K562 (cell line): ENCODE results near the gene EN1. TPM values are rescaled to one million over a fixed set of nuclear protein-coding genes. Genes with fewer than 3 reads are reported as not detected.

Experiments
- GATAD2B ChIP-seq: fragments of 450-650 bp; IDR thresholded peaks from 2 replicates; pipeline ENCODE4 v1.6.1; 2017; ENCODE audit warnings: mild to moderate bottlenecking, borderline replicate concordance
- HNRNPK ChIP-seq: fragments of 200-400 bp; formaldehyde crosslinking; IDR thresholded peaks from one replicate; pipeline ENCODE4 v1.6.1; 2018; ENCODE audit warnings: mild to moderate bottlenecking, low read depth, low read length; ENCODE audit not compliant: poor library complexity, severe bottlenecking
- KLF13 ChIP-seq: fragments of 450-650 bp; IDR thresholded peaks from 2 replicates; pipeline ENCODE4 v1.6.1; 2016; ENCODE audit warnings: missing genetic modification characterization, low read depth, mild to moderate bottlenecking, missing compliant biosample characterization, moderate library complexity, borderline replicate concordance
- NELFE ChIP-seq: IDR thresholded peaks from 2 replicates; pipeline ENCODE4 v1.6.1; 2011; ENCODE audit warnings: mild to moderate bottlenecking; ENCODE audit not compliant: insufficient read depth, insufficient read length
- RBM15 ChIP-seq: fragments of 200-400 bp; formaldehyde crosslinking; IDR thresholded peaks from 2 replicates; pipeline ENCODE4 v1.6.1; 2018; ENCODE audit warnings: mild to moderate bottlenecking, low read length, moderate library complexity; ENCODE audit not compliant: insufficient read depth
- SREBF2 ChIP-seq: sonication (generic); formaldehyde crosslinking; IDR thresholded peaks from 2 replicates; pipeline ENCODE4 v1.4.0; 2020; ENCODE audit warnings: mild to moderate bottlenecking, missing genetic modification reagents
- polyA plus RNA-seq, 8 experiments: library from polyadenylated mRNA; depleted of rRNA in 4 of 8; stranded (reverse) in 5 of 8; unstranded in 3 of 8; fragments of >200 nt; fragmentation: Nextera tagmentation in 2 of 8; fragmentation: Illumina TruSeq in 1 of 8; extraction: Ambion mirVana in 2 of 8; extraction: Trizol in 1 of 8; gene quantifications; 2 replicates each; pipeline versions ENCODE4 v1.2.1 to v1.2.3, GENCODE V29; 2011 to 2014; ENCODE audit warnings: inconsistent platforms in 1 of 8, missing spikeins in 1 of 8
- total RNA-seq, 7 experiments: library from RNA; depleted of rRNA in 6 of 7; stranded (reverse); fragments of >200 nt in 6 of 7; fragmentation: Illumina TruSeq in 2 of 7; extraction: Trizol in 2 of 7; gene quantifications; 2 replicates each; pipeline versions ENCODE4 v1.2.1 to v1.2.3, GENCODE V29; 2011 to 2021; ENCODE audit warnings: low replicate concordance in 1 of 7
- TF ChIP-seq, protein P1 (sequence below): fragments of 450-650 bp; conservative IDR thresholded peaks from 2 replicates; pipeline ENCODE4 v1.6.1; 2016; ENCODE audit warnings: missing genetic modification characterization, low read depth, mild to moderate bottlenecking, missing compliant biosample characterization, moderate library complexity
- TF ChIP-seq, protein P2 (sequence below): fragments of 450-650 bp; IDR thresholded peaks from 2 replicates; pipeline ENCODE4 v1.6.1; 2017; ENCODE audit warnings: antibody characterized with exemption

EN1 gene
- total and polyA plus RNA-seq, 9 of the 15 experiments (the other 6 are each of a cell fraction or from before 2014, with no cell fraction given), result 0.06 to 2.0 (median 0.51) TPM

DNA sequence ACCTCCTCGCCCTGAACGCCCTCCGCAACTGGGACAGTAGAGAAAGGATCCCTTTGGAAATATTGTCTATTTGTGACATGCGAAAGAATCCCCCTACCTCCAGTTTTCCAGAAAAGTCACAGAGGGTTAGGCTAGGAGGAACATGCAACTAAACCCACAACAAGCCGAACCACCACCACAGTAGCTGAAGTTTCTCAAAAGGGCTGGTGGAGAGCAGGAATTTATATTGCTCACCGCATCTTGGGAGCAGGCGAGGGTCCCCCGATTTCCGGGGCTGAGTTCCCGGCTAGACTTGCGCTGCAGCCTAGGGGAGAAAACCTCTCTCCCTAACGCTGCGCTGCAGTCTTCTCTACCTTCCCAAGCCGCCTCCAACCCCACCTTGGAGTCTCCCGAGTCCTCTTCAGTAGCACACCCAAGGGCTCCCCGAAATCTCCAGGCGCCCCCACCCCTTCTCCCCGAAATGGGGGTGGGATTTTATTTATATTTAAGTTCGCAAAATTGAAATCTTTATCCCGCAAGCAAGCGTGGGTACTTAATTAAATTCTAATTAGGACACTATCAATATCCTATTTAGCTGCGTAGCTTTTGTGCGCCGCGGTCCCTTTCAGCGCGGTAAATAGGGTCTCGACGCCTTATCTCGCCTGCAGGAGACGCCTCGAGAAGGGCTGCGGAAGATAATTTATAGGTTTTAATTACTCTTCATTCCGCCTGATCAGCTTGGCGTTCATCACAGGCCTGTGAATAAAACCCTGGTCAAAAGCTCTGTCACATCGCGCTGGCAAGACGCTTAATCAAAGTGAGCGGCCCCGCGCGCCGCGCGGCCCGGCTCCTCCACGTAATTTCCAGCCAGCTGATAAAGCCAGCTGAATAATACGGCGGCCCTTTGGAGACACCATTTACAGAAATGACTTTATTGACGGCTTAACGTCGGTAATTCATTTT lies 2.0 kb upstream of the EN1 start (continued):
- no peak for TF ChIP-seq KLF13 (tag)
- no peak for TF ChIP-seq RBM15
- TF ChIP-seq, protein P1, sequence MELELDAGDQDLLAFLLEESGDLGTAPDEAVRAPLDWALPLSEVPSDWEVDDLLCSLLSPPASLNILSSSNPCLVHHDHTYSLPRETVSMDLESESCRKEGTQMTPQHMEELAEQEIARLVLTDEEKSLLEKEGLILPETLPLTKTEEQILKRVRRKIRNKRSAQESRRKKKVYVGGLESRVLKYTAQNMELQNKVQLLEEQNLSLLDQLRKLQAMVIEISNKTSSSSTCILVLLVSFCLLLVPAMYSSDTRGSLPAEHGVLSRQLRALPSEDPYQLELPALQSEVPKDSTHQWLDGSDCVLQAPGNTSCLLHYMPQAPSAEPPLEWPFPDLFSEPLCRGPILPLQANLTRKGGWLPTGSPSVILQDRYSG (tag), result no peak
- TF ChIP-seq GATAD2B, result no peak
- TF ChIP-seq, protein P2, sequence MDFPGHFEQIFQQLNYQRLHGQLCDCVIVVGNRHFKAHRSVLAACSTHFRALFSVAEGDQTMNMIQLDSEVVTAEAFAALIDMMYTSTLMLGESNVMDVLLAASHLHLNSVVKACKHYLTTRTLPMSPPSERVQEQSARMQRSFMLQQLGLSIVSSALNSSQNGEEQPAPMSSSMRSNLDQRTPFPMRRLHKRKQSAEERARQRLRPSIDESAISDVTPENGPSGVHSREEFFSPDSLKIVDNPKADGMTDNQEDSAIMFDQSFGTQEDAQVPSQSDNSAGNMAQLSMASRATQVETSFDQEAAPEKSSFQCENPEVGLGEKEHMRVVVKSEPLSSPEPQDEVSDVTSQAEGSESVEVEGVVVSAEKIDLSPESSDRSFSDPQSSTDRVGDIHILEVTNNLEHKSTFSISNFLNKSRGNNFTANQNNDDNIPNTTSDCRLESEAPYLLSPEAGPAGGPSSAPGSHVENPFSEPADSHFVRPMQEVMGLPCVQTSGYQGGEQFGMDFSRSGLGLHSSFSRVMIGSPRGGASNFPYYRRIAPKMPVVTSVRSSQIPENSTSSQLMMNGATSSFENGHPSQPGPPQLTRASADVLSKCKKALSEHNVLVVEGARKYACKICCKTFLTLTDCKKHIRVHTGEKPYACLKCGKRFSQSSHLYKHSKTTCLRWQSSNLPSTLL, result no peak
- no peak for TF ChIP-seq HNRNPK
- no peak for TF ChIP-seq SREBF2
- no peak for TF ChIP-seq NELFE
